Vagina (tissue), 2 donors: ENCODE data around the gene RASSF7. TPM values are rescaled to one million over a fixed set of nuclear protein-coding genes. Genes with fewer than 3 reads are reported as not detected.

Experiments used
- DNase-seq, 2 donors: peaks; one replicate each; pipeline ENCODE4 v3.0.0-alpha.2; 2017; ENCODE audit errors: extremely low spot score in 2 of 2
- H3K27ac ChIP-seq: fragments of 200-600 bp; sonication (generic); one replicate; pipeline ENCODE4 v1.5.1; 2019
- H3K27me3 ChIP-seq: fragments of 200-600 bp; sonication (generic); one replicate; pipeline ENCODE4 v1.5.1; 2019
- H3K36me3 ChIP-seq, 2 donors: fragments of 200-600 bp; sonication (generic); one replicate each; pipeline ENCODE4 v1.5.1; 2017 to 2019
- H3K4me1 ChIP-seq: fragments of 200-600 bp; sonication (generic); one replicate; pipeline ENCODE4 v1.5.1; 2019
- H3K4me3 ChIP-seq, 2 donors: fragments of 200-600 bp; sonication (generic); 1 replicate in 1 of 2; 2 replicates in 1 of 2; pipeline ENCODE4 v1.5.1; 2016 to 2019
- H3K9me3 ChIP-seq: fragments of 200-600 bp; sonication (generic); one replicate; pipeline ENCODE4 v1.5.1; 2019
- CTCF ChIP-seq, 3 experiments: fragments of 450-650 bp in 2 of 3; fragments of 200-600 bp in 1 of 3; sonication (generic) in 1 of 3; IDR thresholded peaks; one replicate each; pipeline ENCODE4 v1.5.1; 2017 to 2019; ENCODE audit warnings: antibody characterized with exemption in 3 of 3, mild to moderate bottlenecking in 2 of 3, moderate library complexity in 2 of 3
- POLR2A ChIP-seq, 2 donors: fragments of 450-650 bp; IDR thresholded peaks; one replicate each; pipeline ENCODE4 v1.6.1; 2017; ENCODE audit warnings: antibody characterized with exemption in 2 of 2, mild to moderate bottlenecking in 2 of 2, moderate library complexity in 2 of 2
- POLR2AphosphoS5 ChIP-seq, 2 donors: sonication (generic); formaldehyde crosslinking; IDR thresholded peaks; one replicate each; pipeline ENCODE4 v1.9.0; 2017; ENCODE audit warnings: antibody characterized with exemption in 2 of 2, mild to moderate bottlenecking in 2 of 2, low read depth in 1 of 2; ENCODE audit not compliant: insufficient read depth in 1 of 2
- intact Hi-C: fragments of 100-400 bp; cut with DNase I; formaldehyde crosslinking; loops from one replicate; pipeline ENCODE4 v1.15.1; 2023
- total RNA-seq: library from RNA; depleted of rRNA; stranded (reverse); fragments of >200 nt; gene quantifications from one replicate; pipeline ENCODE4 v1.2.3, GENCODE V29; 2016

The RASSF7 gene
- total RNA-seq, 1 donor from 2014 or later = 14.7 TPM

DNA sequence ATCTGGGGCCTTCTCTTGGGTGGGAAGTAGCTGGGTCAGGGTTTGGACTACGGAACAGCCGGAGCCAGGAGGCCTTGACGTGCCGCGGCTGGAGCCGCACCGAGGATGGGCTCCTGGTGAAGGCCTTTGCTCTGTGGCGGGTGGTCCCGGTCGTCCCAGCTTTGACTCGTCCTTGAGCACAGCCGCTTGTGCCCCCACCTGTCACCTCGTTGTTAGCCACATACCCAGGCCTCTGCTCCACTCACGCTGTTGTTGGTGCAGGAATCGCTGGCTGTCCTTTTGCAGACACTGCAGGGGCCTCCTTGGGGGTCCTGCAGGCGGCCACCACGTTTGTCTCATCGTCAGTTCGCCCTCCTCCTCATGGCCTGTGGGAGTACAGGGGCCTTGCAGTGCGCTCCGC is 32.6 kb downstream of the RASSF7 start:
- DNase-seq = no peak
- H3K36me3 ChIP-seq = peaks cover 0 to 91% of the 10 kb centered on the region in 2 donors
- TF ChIP-seq POLR2AphosphoS5 (IDR thresholded peaks at IDR 0.05; ENCODE audit: insufficient read depth in 1 of 2, low read depth in 1 of 2) (no peak), POLR2A (IDR thresholded peaks at IDR 0.05) (no peak), CTCF (IDR thresholded peaks at IDR 0.05) (no peak)
- no peak overlapping the region for H3K27ac ChIP-seq
- H3K27me3 ChIP-seq = no peaks in the 10 kb centered on the region
- no peak overlapping the region for H3K4me3 ChIP-seq
- H3K9me3 ChIP-seq = no peaks in the 10 kb centered on the region
- intact Hi-C loops = no loop called here
- H3K4me1 ChIP-seq = no peaks in the 10 kb centered on the region

- DNase-seq = no peak
- intact Hi-C loops = no loop called here
- Histone ChIP-seq H3K27ac (no peak overlapping the region), H3K4me1 (no peaks in the 10 kb centered on the region), H3K9me3 (no peaks in the 10 kb centered on the region), H3K4me3 (no peak overlapping the region), H3K27me3 (no peaks in the 10 kb centered on the region), H3K36me3 (peaks cover 0 to 92% of the 10 kb centered on the region in 2 donors)
- TF ChIP-seq POLR2AphosphoS5 (IDR thresholded peaks at IDR 0.05; ENCODE audit: insufficient read depth in 1 of 2, low read depth in 1 of 2) = no peak
- TF ChIP-seq POLR2A (IDR thresholded peaks at IDR 0.05) = no peak
- no peak for TF ChIP-seq CTCF (IDR thresholded peaks at IDR 0.05)
These were observed 34.6 kb downstream of the RASSF7 start for GRCh38 chr11:595400-595799.

GRCh38 chr11:596374-596773 is 35.6 kb downstream of the RASSF7 start:
- Histone ChIP-seq H3K4me1 (no peaks in the 10 kb centered on the region), H3K27me3 (no peaks in the 10 kb centered on the region), H3K36me3 (peaks cover 0 to 91% of the 10 kb centered on the region in 2 donors), H3K27ac (no peak overlapping the region), H3K9me3 (no peaks in the 10 kb centered on the region), H3K4me3 (no peak overlapping the region)
- intact Hi-C loops = no loop called here
- no peak for TF ChIP-seq CTCF (IDR thresholded peaks at IDR 0.05)
- TF ChIP-seq POLR2A (IDR thresholded peaks at IDR 0.05) = no peak
- TF ChIP-seq POLR2AphosphoS5 (IDR thresholded peaks at IDR 0.05; ENCODE audit: insufficient read depth in 1 of 2, low read depth in 1 of 2) = no peak
- no peak for DNase-seq

GRCh38 chr11:597166-597725 is 36.5 kb downstream of the RASSF7 start:
- H3K27me3 ChIP-seq = no peaks in the 10 kb centered on the region
- no peak for DNase-seq
- peaks cover 0 to 92% of the 10 kb centered on the region in 2 donors for H3K36me3 ChIP-seq
- H3K4me1 ChIP-seq = no peaks in the 10 kb centered on the region
- intact Hi-C loops = no loop called here
- no peak overlapping the region for H3K27ac ChIP-seq
- no peak overlapping the region for H3K4me3 ChIP-seq
- H3K9me3 ChIP-seq = no peaks in the 10 kb centered on the region
- no peak for TF ChIP-seq CTCF (IDR thresholded peaks at IDR 0.05)
- TF ChIP-seq POLR2A (IDR thresholded peaks at IDR 0.05) = no peak
- no peak for TF ChIP-seq POLR2AphosphoS5 (IDR thresholded peaks at IDR 0.05; ENCODE audit: insufficient read depth in 1 of 2, low read depth in 1 of 2)

DNA sequence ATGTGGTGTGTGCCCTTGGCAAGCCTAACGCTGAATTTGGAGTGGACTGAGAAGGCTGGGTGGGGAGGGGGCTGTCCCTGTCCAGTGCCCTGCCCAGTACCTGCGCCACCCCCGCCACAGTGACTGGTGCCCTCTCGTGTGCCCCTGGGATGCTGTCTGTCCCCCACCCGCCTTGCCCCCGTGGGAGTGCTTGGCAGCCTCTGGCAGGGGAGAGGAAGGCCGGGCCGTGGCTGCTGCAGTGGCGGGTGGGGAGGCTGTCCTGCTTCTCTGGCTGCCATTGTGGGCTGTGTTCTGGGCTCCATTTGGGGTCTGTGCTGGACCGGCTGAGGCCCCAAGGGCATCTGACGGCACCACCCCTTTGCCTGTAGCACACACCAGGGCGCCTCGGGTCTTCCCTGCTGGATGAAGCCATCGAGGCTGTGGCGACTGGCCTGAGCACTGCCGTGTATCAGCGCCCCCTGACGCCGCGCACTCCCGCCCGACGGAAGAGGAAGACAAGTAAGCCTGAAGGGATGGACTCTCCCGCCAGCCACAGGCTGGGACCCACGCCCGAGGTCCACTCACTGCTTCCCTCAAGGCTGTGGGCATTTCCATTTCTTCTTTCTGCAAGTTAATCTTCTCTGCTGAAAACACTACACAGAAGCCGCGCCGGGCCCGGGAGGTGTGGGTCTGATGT is 37.4 kb downstream of the RASSF7 start:
- Histone ChIP-seq H3K9me3 (no peaks in the 10 kb centered on the region), H3K4me3 (no peak overlapping the region), H3K36me3 (peaks cover 0 to 91% of the 10 kb centered on the region in 2 donors), H3K27me3 (no peaks in the 10 kb centered on the region), H3K4me1 (no peaks in the 10 kb centered on the region), H3K27ac (no peak overlapping the region)
- no peak for DNase-seq
- intact Hi-C loops = no loop called here
- TF ChIP-seq POLR2AphosphoS5 (IDR thresholded peaks at IDR 0.05; ENCODE audit: insufficient read depth in 1 of 2, low read depth in 1 of 2) (no peak), POLR2A (IDR thresholded peaks at IDR 0.05) (no peak), CTCF (IDR thresholded peaks at IDR 0.05) (no peak)
